K562 (cell line): Measurements from ENCODE around the gene MCL1. TPM values are rescaled to one million over a fixed set of nuclear protein-coding genes. Genes with fewer than 3 reads are reported as not detected.

Experiments used
- ATF1 ChIP-seq, 2 experiments: fragments of 450-650 bp in 1 of 2; IDR thresholded peaks; 2 replicates each; pipeline ENCODE4 v1.6.1; 2016; ENCODE audit warnings: missing compliant biosample characterization in 1 of 2, missing genetic modification characterization in 1 of 2
- ATF7 ChIP-seq: fragments of 450-650 bp; IDR thresholded peaks from 2 replicates; pipeline ENCODE4 v1.7.1; 2014; ENCODE audit warnings: mild to moderate bottlenecking, moderate library complexity
- CEBPB ChIP-seq: fragments of 450-650 bp; IDR thresholded peaks from 2 replicates; pipeline ENCODE4 v1.6.1; 2016; ENCODE audit warnings: missing genetic modification characterization, missing compliant biosample characterization
- FOXA1 ChIP-seq: fragments of 450-650 bp; IDR thresholded peaks from 2 replicates; pipeline ENCODE4 v1.6.1; 2016; ENCODE audit warnings: mild to moderate bottlenecking, borderline replicate concordance
- MAFG ChIP-seq: fragments of 450-650 bp; conservative IDR thresholded peaks from 2 replicates; pipeline ENCODE4 v1.6.1; 2016; ENCODE audit warnings: missing genetic modification characterization, missing compliant biosample characterization
- MTA3 ChIP-seq: fragments of 450-650 bp; formaldehyde crosslinking; IDR thresholded peaks from 2 replicates; pipeline ENCODE4 v1.6.1; 2017; ENCODE audit warnings: mild to moderate bottlenecking, borderline replicate concordance
- PKNOX1 ChIP-seq: fragments of 450-650 bp; IDR thresholded peaks from 2 replicates; pipeline ENCODE4 v1.6.1; 2016
- RFX5 ChIP-seq: IDR thresholded peaks from 2 replicates; pipeline ENCODE4 v1.6.1; 2011; ENCODE audit warnings: low read depth, mild to moderate bottlenecking, improper control_type of control experiment, low read length
- TFAP4 ChIP-seq: sonication (generic); formaldehyde crosslinking; IDR thresholded peaks from 2 replicates; pipeline ENCODE4 v1.8.0; 2022; ENCODE audit warnings: missing genetic modification reagents, mild to moderate bottlenecking, moderate library complexity, borderline replicate concordance
- ZNF512 ChIP-seq: IDR thresholded peaks from 2 replicates; pipeline ENCODE4 v1.6.1; 2016; ENCODE audit warnings: missing genetic modification characterization, missing compliant biosample characterization
- polyA plus RNA-seq, 8 experiments: library from polyadenylated mRNA; depleted of rRNA in 4 of 8; stranded (reverse) in 5 of 8; unstranded in 3 of 8; fragments of >200 nt; fragmentation: Nextera tagmentation in 2 of 8; fragmentation: Illumina TruSeq in 1 of 8; extraction: Ambion mirVana in 2 of 8; extraction: Trizol in 1 of 8; gene quantifications; 2 replicates each; pipeline versions ENCODE4 v1.2.1 to v1.2.3, GENCODE V29; 2011 to 2014; ENCODE audit warnings: inconsistent platforms in 1 of 8, missing spikeins in 1 of 8
- total RNA-seq, 7 experiments: library from RNA; depleted of rRNA in 6 of 7; stranded (reverse); fragments of >200 nt in 6 of 7; fragmentation: Illumina TruSeq in 2 of 7; extraction: Trizol in 2 of 7; gene quantifications; 2 replicates each; pipeline versions ENCODE4 v1.2.1 to v1.2.3, GENCODE V29; 2011 to 2021; ENCODE audit warnings: low replicate concordance in 1 of 7
- TF ChIP-seq, protein P1 (sequence below): fragments of 250-450 bp; sonication (Bioruptor Pico); IDR thresholded peaks from 2 replicates; pipeline ENCODE4 v1.4.0; 2020; ENCODE audit warnings: mild to moderate bottlenecking, moderate library complexity, borderline replicate concordance
- TF ChIP-seq, protein P2 (sequence below): fragments of 450-650 bp; IDR thresholded peaks from 2 replicates; pipeline ENCODE4 v1.6.1; 2017; ENCODE audit warnings: mild to moderate bottlenecking, moderate library complexity

MCL1 gene
- total and polyA plus RNA-seq, 9 of the 15 experiments (the other 6 are each of a cell fraction or from before 2014, with no cell fraction given), result 27.1 to 224 (median 138) TPM

DNA sequence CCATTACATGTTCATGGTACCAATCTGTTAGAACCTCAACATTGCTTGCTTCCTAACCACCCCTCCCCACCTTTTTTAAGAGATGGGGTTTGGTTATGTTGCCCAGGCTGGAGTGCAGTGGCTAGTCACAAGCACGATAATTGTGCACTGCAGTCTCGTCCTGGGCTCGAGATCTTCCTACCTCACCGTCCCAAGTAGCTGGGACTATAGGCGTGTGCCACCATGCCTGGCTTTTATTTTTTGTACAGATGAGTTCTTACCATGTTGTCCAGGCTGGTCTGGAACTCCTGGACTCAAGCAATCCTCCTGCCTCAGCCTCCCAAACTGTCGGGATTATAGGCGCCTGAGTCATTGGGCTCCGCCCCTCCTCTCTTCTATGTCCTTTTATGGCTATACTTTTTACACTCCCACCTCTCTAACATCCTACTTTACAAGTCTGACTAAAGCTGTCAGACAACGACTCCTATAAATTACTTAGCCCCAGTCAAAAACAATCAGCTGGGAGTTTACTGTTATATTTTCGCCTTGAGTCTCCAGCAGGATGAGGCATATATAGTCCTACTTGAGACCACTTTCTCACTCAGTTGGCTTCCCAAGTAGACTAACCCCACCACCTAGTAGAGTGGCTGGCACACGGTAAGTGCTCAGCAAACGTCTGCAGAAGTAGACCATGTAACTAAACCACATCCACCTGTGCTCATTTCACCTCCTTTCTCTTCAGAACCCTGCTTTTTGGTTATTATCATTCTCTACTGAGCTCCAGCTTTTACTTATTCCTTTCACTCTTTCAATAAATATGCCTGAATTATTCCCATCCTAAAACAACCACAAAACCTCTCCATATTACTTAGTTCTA is 36.2 kb upstream of the MCL1 start (continued):
- TF ChIP-seq, protein P1, sequence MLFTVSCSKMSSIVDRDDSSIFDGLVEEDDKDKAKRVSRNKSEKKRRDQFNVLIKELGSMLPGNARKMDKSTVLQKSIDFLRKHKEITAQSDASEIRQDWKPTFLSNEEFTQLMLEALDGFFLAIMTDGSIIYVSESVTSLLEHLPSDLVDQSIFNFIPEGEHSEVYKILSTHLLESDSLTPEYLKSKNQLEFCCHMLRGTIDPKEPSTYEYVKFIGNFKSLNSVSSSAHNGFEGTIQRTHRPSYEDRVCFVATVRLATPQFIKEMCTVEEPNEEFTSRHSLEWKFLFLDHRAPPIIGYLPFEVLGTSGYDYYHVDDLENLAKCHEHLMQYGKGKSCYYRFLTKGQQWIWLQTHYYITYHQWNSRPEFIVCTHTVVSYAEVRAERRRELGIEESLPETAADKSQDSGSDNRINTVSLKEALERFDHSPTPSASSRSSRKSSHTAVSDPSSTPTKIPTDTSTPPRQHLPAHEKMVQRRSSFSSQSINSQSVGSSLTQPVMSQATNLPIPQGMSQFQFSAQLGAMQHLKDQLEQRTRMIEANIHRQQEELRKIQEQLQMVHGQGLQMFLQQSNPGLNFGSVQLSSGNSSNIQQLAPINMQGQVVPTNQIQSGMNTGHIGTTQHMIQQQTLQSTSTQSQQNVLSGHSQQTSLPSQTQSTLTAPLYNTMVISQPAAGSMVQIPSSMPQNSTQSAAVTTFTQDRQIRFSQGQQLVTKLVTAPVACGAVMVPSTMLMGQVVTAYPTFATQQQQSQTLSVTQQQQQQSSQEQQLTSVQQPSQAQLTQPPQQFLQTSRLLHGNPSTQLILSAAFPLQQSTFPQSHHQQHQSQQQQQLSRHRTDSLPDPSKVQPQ (CRISPR knock-in tag), result no peak
- TF ChIP-seq PKNOX1 (peak; percentile 96), CEBPB (tag) (no peak), TFAP4 (peak; percentile 75), RFX5 (no peak), ZNF512 (tag) (no peak), ATF7 (peak; percentile 35; the same call in 1 of the 2 replicates), FOXA1 (no peak), MTA3 (0 out of 2 replicates have a peak, but pooled peaks have one; percentile 39), ATF1 (CRISPR knock-in tag; IDR thresholded peaks at IDR 0.05) (no peak), ATF1 (tag; IDR thresholded peaks at IDR 0.05) (peak; percentile 35), MAFG (tag) (no peak)
- TF ChIP-seq, protein P2, sequence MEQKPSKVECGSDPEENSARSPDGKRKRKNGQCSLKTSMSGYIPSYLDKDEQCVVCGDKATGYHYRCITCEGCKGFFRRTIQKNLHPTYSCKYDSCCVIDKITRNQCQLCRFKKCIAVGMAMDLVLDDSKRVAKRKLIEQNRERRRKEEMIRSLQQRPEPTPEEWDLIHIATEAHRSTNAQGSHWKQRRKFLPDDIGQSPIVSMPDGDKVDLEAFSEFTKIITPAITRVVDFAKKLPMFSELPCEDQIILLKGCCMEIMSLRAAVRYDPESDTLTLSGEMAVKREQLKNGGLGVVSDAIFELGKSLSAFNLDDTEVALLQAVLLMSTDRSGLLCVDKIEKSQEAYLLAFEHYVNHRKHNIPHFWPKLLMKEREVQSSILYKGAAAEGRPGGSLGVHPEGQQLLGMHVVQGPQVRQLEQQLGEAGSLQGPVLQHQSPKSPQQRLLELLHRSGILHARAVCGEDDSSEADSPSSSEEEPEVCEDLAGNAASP, result no peak
